Measurements from ENCODE around the gene DPP3.
"Not testable (repeated sequence)": the region's sequence is repeated elsewhere in the genome, so short reads cannot be mapped to it uniquely, and the experiment has no call there.

DPP3 gene, protein sequence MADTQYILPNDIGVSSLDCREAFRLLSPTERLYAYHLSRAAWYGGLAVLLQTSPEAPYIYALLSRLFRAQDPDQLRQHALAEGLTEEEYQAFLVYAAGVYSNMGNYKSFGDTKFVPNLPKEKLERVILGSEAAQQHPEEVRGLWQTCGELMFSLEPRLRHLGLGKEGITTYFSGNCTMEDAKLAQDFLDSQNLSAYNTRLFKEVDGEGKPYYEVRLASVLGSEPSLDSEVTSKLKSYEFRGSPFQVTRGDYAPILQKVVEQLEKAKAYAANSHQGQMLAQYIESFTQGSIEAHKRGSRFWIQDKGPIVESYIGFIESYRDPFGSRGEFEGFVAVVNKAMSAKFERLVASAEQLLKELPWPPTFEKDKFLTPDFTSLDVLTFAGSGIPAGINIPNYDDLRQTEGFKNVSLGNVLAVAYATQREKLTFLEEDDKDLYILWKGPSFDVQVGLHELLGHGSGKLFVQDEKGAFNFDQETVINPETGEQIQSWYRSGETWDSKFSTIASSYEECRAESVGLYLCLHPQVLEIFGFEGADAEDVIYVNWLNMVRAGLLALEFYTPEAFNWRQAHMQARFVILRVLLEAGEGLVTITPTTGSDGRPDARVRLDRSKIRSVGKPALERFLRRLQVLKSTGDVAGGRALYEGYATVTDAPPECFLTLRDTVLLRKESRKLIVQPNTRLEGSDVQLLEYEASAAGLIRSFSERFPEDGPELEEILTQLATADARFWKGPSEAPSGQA

DNA sequence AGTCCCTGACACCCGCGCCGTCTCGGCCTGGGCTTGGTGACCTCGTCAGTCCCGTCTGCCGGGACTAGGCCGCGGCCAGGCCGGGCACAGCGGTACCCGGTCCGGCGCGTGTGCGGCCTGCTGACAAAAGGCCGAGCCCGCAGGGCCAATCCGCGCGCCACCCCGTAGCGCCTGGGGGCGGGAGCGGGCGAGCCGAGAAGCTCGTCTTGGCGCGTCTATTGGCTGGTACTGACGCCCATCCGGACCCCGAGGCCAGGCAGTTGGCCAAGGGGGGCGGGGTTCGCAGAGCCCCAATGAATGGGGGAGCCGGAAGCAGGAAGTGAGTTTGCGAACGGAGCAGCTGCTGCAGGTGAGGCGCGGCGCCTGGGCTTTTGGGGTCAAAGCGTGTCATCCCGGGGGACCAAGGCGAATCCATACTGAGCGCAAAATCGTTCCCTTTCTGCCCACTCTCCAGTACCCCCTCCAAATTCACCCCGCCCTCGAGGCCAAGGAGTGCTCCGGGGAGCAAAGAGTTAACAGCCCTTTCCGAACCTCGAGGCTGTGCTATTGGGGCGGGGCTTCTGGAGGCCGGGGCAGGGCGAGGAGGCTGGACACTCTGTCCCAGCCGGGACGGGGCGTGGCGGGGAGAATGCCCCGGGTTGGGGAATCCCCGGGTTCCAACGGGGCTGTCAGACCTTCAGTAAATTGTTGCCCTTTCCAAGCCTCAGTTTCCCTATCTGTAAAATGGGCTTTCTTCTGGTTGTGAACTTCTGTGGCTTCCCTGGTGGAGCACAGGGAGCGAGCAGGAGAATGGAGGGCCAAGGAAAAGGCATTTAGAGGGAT, at the start of gene DPP3:
Gene DPP3, plus strand, starts transcription at position 318 of the 822 bp plus-strand sequence. CDS start 1,767 bp downstream, outside the sequence.
- peak; percentile 84 for DNase-seq

DNA sequence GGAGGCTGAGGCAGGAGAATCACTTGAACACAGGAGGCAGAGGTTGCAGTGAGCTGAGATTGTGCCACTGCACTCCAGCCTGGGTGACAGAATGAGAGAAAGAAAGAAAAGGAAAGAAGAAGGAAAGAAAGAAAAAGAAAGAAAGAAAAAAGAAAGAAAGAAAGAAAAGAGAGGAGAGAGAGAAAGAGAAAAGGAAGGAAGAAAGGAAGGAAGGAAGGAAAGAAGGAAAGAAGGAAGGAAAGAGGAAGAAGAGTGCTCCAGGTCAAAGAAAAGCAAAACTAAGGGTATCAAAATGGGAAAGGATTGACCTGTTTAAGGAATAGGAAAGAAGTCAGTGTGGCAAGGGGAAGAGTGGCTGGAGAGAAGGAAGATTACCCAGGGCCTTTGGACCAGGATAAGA, 48.9 kb upstream of the DPP3 start:
- DNase-seq = not testable (repeated sequence)

DNA sequence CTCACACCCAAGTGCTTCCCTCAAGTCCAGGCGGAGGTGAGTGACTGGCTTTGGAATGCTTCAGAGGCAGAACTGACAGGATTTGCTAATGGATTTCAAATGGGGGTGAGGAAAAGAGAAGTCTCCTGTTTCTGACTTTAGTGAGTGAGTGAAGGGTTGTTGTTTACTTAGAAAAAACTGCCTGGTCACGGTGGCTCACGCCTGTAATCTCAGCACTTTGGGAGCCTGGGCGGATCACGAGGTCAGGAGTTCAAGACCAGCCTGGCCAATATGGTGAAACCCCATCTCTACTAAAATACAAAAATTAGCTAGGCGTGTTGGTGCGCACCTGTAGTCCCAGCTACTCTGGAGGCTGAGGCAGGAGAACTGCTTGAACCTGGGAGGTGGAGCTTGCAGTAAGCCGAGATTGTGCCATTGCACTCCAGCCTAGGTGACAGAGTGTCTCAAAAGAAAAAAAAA, 48.3 kb upstream of the DPP3 start:
- not testable (repeated sequence) for DNase-seq

DNA sequence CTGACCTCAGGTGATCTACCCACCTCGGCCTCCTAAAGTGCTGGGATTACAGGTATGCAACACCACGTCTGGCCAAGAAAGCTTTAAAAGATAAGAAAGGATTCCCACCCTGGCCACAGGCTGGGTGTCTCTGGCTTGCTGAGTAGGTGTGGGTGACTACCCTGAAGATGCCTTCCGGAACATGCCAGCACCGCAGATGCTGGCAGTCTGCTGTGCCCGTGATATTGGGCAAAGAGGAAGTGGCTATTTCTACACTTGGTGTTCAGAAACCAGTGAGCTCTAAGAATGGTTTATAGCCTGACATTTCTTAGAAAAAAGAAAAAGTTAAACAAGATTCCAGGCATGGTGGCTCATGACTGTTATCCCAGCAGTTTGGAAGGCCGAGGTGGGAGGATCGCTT, 47.6 kb upstream of the DPP3 start:
- no peak for DNase-seq

DNA sequence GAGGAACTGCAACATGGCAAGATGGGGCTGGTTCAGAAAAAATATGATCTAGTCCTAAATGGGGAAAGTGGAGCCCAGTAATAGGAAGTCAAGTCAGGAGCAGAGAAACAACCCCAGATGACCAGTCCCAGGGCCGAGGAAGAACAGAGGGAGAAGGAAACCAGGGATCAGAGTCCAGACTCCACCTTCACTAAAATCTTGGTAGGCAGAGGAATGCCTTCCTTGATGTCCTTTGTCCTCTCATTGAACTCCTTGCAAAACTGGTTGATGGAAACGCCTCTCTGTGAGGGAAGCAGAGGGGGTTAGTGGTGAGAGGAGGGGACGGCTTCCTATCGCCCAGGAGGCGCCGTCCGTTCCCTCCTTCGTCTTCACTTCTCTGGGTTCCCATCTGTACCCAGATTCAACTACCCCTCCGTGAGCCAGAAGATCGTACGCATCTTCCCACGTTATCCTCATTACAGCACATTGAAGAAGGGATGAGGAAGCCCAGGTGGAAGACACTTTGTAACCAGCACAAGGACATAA, 42.2 kb upstream of the DPP3 start:
- DNase-seq = no peak

DNA sequence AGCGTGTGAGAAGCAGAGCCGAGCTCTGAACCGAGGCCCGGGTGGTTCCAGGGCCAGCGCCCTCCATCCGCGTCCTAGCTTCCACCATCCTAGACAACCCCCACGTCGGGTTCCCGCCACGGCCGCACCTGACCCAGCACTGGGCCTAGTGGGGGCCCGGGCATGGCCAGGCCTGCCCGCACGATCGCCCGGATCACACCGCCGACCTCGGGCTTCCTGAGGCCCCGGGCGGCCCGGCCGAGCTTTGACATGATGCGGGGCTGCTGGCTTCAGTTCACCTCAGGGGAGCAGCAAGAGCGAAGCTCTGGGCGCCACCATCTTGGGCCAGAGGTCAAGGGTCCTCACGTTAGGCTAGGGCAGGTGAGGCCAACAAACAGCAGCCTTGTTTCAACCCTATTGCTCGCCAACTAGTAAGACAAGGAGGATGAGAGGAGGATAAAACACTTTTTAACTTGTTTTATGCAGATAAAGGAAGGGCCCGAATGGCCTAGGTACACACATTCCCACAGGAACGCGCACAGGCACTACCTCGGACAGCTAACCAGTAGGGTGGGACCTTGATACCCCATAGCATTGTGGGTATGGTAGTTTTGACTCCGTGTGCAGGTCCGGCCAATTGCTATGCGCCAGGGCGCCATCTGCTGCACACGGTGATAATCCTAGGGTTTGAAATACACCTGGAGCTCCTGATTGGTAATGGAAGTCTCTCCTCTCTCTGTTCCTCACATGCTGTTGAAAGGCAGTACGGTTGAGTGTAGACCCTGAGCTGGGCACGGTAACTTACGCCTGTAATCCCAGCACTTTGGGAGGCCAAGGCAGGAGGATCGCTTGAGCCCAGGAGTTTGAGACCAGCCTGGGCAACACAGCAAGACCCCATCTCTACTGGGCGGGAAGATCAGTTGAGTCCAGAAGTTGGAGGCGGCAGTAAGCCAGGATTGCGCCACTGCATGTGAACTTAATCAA, 41.4 kb upstream of the DPP3 start, which contains the start of gene MRPL11:
Gene MRPL11, minus strand, starts transcription at position 345 of the 963 bp plus-strand sequence. Its CDS starts 94 bp downstream, at position 251.
- peak; percentile 91 for DNase-seq

DNA sequence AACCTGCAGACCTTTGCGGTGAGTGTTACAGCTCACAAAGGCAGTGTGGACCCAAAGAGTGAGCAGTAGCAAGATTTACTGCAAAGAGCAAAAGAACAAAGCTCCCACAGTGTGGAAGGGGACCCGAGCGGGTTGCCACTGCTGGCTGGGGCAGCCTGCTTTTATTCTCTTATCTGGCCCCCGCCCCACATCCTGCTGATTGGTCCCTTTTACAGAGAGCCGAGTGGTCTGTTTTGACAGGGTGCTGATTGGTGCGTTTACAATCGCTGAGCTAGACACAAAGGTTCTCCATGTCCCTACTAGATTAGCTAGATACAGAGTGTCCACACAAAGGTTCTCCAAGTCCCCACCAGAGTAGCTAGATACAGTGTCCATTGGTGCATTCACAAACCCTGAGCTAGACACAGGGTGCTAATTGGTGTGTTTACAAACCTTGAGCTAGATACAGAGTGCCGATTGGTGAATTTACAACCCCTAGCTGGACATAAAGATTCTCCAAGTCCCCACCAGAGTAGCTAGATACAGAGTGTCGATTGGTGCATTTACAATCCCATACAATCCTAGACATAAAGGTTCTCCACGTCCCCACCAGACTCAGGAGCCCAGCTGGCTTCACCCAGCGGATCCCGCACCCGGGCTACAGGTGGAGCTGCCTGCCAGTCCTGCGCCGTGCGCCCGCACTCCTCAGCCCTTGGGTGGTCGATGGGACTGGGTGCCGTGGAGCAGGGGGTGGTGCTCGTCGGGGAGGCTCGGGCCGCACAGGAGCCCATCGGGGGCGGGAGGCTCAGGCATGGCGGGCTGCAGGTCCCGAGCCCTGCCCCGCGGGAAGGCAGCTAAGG, 39.9 kb upstream of the DPP3 start:
- DNase-seq = not testable (repeated sequence)

DNA sequence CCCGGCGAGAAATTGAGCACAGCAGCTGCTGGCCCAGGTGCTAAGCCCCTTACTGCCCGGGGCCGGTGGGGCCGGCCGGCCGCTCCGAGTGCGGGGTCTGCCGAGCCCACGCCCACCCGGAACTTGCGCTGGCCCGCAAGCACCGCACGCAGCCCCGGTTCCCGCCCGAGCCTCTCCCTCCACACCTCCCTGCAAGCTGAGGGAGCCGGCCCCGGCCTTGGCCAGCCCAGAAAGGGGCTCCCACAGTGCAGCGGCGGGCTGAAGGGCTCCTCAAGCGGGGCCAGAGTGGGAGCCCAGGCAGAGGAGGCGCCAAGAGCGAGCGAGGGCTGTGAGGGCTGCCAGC, 39.3 kb upstream of the DPP3 start:
- not testable (repeated sequence) for DNase-seq

DNA sequence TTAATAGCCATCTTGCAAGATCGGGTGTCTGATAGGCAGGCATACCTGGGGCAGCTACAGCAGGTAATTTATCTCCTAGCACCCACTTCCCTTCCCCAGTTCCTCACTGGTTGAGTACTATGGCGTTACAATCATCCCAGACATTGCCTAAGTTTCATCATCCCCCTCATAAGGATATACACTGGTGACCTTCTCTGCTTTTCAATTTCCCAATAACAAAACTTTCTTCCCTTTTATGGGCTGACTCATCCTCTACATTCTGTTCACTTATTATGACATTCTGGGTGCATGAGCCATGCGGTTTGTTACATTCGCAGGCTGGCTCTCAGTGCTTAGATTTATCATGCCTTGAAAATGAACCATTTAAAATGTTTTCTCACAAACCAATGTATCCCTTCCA, 36.6 kb upstream of the DPP3 start:
- no peak for DNase-seq

DNA sequence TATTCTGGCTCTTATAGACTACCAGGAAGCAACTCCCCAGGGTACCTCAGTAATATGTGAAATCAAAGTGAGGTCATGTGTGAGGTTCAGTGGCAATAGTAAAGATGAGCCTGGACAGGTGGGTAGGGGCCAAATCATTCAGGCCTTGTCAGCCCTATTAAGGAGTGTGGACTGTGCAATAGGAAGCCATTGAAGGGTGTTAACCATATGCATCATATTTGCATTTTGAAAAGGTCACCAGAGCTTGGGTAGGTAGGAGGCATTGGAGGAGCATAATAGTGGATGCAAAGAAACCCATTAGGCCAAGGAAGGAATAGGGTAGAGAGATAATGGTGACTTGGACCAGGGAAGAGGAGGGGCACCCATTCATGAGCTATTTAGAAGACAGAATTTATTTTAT, 33.2 kb upstream of the DPP3 start:
- DNase-seq = no peak

DNA sequence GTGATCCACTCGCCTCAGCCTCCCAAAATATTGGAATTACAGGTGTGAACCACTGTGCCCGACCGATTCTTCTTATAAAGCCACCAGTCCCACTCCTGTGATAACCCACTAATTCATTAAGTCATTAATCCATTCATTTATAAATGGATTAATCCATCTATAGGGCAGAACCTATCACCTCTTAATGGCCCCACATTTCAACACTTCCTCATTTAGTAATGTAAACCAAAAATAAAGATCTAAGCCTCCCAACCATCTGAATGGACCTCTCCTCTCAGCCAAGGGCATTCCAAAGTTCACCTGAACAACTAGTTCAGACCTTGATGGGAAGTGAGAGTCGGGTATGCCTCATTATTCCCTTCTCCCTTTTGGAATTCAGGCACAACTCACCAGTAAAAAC, 31.7 kb upstream of the DPP3 start:
- DNase-seq = no peak

DNA sequence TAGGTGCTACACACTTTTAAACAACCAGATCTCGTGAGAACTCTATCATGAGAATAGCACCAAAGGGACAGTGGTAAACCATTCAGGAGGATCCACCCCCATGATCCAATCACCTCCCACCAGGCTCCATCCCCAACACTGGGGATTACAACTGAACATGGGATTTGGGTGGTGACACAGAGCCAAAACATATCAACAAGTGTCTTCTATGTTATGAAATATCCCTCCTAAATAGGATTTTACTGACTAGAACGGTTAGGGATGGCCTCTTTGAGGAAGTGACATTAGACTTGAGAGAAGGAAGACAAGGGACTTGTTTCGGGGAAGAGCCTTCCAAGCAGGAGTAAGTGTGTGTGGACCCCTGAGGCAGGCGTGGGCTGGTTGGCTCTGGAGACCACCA, 29.7 kb upstream of the DPP3 start:
- DNase-seq = no peak

DNA sequence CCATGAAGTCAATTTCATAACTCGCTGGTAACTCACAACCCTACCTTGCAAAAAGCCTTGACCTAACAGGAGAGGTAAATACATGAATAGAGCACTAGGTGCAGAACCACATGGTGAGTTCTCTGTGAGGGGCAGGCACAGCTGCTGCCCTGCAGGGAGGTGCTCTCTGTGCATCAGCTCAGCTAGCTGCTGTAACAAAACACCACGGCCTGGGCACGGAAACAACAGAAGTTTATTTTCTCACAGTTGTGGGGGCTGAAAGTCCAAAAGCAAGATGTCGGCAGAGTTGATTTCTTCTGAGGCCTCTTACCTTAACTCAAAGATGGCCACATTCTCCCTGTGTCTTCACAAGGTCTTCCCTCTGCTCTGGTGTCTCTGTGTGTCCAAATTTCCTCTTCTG, 28.6 kb upstream of the DPP3 start:
- no peak for DNase-seq

DNA sequence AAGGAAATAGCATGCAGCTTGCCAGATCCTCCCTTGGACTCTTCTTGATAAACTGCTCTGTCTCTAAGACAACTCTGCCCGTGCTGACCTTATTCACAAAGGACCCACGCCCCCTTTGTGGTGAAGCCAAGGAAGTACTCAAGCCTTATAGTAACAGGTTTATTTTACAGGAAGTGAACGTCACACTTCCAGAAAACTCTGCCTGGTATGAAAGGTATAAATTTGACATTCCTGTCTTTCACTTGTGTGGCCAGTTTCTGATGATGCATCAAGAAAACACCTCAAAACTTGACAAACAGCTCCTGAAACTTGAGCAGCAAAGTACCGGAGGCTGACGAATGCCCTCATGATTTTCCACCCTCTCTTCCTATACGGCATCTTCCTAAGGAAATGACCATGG, 26.0 kb upstream of the DPP3 start:
- no peak for DNase-seq

DNA sequence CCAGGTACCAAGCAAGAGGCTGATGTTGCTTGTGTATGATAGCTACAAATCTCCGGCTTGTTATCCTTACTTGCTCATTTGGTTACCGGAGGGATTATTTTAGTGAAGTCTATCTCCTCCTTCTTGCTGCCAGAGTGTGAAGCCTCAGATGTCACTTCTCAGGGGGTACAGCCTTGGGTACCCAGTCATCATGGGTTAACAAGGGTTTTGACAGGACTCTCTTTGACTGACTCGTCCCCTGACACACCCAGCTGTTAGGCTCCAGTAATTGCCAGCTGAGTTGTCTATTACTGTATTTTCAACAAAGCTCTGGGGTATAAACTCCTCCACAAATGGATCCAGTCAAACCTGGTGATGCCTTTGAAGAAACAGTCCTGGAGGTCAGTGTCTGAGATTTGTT, 25.4 kb upstream of the DPP3 start:
- no peak for DNase-seq

DNA sequence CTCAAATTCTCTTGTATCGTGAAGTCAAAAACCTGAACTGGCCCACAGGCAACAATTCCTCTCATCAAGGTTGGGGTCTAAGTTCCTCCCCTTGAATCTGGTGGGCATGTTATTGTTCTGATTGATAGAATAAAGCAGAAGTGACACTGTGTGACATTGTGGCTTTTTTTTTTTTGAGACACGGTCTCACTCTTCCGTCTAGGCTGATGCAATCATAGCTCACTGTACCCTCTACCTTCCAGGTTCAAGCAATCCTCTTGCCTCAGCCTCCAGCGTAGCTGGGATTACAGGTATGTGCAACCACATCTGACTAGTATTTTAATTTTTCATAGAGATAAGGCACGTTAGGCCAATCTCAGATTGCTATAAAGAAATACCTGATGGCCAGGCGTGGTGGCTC, 22.4 kb upstream of the DPP3 start:
- no peak for DNase-seq

DNA sequence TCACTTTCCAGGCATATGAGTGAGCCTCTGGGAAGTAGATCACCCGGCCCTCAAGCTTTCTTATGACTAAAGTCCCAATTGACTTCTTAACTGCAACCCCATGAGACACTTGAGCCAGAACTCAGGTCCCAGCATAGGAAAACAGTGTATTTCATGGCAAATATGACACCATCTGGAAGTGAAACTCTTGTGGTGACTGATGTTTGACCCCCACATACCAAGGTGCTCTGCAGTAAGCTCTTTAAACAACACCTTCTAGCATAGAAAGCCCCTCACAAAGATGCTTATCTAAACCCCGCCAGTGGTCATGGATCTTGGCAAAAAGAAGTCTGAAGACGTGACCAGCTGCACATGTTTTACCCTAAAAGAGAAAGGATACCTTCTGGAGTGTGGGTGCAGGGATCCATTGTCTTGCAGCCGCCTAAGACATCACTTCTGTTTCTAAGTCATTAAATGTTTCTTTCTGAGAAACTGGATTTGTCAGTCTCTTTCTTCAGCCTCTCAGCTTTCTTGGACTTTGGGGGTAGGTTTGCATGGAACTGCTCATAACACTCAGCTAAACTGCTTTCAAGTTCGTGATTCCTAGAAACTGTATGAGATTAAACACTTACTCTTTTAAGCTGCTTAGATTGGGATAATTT, 21.0 kb upstream of the DPP3 start:
- no peak for DNase-seq

DNA sequence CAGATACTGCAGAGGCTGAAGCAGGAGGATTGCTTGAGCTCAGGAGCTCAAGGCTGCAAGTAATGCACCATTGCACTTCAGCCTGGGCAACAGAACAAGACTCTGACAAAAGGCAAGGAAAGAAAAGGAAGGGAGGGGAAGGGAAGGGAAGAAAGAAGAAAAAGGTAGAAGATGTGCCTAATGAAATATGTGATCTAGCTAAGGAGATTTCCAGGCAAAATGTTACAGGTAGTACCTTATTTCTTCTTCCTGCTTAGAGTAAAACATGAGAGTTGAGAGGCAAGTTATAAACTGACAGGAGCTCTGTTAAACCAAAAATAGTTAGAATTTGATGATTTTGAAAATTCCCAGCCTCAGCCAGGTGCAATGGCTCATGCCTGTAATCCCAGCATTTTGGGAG, 18.2 kb upstream of the DPP3 start:
- no peak for DNase-seq

DNA sequence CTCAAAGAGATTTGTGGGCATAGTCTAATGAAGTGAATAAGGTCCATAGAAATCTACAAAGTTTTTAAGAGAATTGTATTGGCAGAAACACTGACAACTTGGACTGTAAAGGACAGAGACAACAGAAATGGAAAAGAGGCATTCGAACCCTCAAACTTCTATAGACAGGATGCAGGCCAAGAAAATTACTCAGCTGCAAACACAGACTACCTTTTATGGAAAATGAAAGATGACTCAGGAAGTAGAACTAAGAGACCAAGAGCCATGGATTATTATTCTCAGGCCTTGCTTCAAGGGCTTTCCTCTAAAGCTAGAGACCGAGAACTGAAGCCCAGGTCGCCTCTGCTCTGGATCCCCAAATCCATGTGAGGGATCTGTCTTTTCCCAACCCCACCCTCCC, 17.3 kb upstream of the DPP3 start:
- DNase-seq = no peak

DNA sequence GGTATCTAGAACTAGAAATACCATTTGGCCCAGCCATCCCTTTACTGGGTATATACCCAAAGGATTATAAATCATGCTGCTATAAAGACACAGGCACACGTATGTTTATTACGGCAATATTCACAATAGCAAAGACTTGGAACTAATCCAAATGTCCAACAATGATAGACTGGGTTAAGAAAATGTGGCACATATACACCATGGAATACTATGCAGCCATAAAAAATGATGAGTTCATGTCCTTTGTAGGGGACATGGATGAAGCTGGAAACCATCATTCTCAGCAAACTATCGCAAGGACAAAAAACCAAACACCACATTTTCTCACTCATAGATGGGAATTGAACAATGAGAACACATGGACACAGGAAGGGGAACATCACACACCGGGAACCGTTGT, 16.1 kb upstream of the DPP3 start:
- DNase-seq = not testable (repeated sequence)

Data from NCI-H1694 treated with DMSO at 0.1 percent for 48 hours (cell line).